ENCODE results near the gene RNF169.
"Not testable (repeated sequence)": the region's sequence is repeated elsewhere in the genome, so short reads cannot be mapped to it uniquely, and the experiment has no call there.

The RNF169 gene

GRCh38 chr11:74820763-74821162 is 72.1 kb downstream of the RNF169 start:
- DNase-seq = no peak

GRCh38 chr11:74822170-74822569 is 73.5 kb downstream of the RNF169 start:
- peak in 1 of 14 donors; percentile 64 for DNase-seq

- no peak for DNase-seq
These were observed 75.8 kb downstream of the RNF169 start for GRCh38 chr11:74824285-74824982.

- DNase-seq = not testable (repeated sequence)
These were observed 76.9 kb downstream of the RNF169 start for GRCh38 chr11:74825596-74825995.

GRCh38 chr11:74826901-74827300 is 78.3 kb downstream of the RNF169 start:
- no peak for DNase-seq

- no peak for DNase-seq
These were observed 88.5 kb downstream of the RNF169 start for GRCh38 chr11:74837191-74837590.

- no peak for DNase-seq
These were observed 89.5 kb downstream of the RNF169 start for GRCh38 chr11:74838188-74838587.

- DNase-seq = no peak
These were observed 90.8 kb downstream of the RNF169 start for GRCh38 chr11:74839446-74839845.

- DNase-seq = no peak
These were observed 91.3 kb downstream of the RNF169 start for GRCh38 chr11:74839971-74840370.

GRCh38 chr11:74840486-74840885 is 91.8 kb downstream of the RNF169 start:
- no peak for DNase-seq

GRCh38 chr11:74842967-74843366 is 94.3 kb downstream of the RNF169 start:
- peak in 2 of 14 donors; percentile 6 to 23 for DNase-seq

- DNase-seq = no peak
These were observed 95.4 kb downstream of the RNF169 start for GRCh38 chr11:74844072-74844471.

- no peak for DNase-seq
These were observed 96.2 kb downstream of the RNF169 start for GRCh38 chr11:74844865-74845264.

GRCh38 chr11:74845978-74846517 is 97.4 kb downstream of the RNF169 start:
- DNase-seq = no peak

- DNase-seq = no peak
These were observed 98.1 kb downstream of the RNF169 start for GRCh38 chr11:74846770-74847169.

- no peak for DNase-seq
These were observed 98.7 kb downstream of the RNF169 start for GRCh38 chr11:74847395-74847794.

GRCh38 chr11:74847895-74848294 is 99.2 kb downstream of the RNF169 start:
- DNase-seq = no peak

- DNase-seq = no peak
These were observed 101.1 kb downstream of the RNF169 start for GRCh38 chr11:74849525-74850391.

GRCh38 chr11:74853223-74853622 is 104.6 kb downstream of the RNF169 start:
- DNase-seq = no peak

GRCh38 chr11:74860743-74861142 is 112.1 kb downstream of the RNF169 start:
- no peak for DNase-seq

- no peak for DNase-seq
These were observed 114.8 kb downstream of the RNF169 start for GRCh38 chr11:74863410-74863809.

GRCh38 chr11:74866557-74866956 is 117.9 kb downstream of the RNF169 start:
- DNase-seq = no peak

GRCh38 chr11:74870485-74870884 is 121.8 kb downstream of the RNF169 start:
- DNase-seq = no peak

GRCh38 chr11:74871037-74871436 is 122.4 kb downstream of the RNF169 start:
- no peak for DNase-seq

Measured in C1 segment of cervical spinal cord (tissue), 14 donors.